ENCODE results near the gene BDH2.

Gene BDH2

DNA sequence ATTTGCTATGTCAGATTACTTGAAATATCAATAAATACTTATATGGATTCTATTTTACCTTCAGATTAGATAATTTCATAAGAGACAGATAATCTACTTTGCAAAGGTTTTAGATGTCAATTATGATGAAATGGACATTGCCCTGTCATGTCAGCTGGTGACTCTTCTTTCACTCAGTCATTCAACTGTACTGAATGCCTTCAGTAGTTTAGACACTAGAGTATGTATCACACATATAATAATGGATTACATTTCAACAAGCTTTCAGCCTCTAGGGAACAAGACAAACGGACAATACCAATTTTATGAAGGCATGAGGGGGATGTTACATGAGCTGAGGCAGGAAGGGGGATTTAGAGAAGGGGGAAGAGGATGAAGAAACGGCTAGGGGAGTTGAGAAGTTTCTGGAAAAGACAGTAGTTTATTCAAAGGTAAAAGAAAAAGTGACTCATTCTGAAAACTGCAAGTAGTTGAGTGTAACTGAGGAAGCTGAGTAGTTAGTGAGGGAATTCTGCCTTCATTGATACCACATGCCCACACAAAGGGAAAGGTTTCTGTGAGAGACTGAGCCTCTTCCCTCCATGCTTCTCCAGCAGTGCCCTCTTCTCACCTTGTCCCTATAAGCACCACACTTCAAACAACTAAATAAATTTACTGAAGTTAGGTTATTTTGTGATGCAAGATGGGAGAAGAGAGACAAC lies 48.7 kb downstream of the BDH2 start:
- H3K36me3 ChIP-seq (ENCODE audit: insufficient read depth, low read length), result peaks cover 17% of the 10 kb centered on the region
- no peak overlapping the region for H3K4me3 ChIP-seq (ENCODE audit: low read length)
- H3K4me2 ChIP-seq (ENCODE audit: low read length), result no peak overlapping the region
- H3K27me3 ChIP-seq (ENCODE audit: control insufficient read depth, insufficient read depth, low read length), result no peaks in the 10 kb centered on the region
- H3K9me3 ChIP-seq (replicated peaks; ENCODE audit: low read length), result no peaks in the 10 kb centered on the region
- no peak overlapping the region for H3K9ac ChIP-seq (ENCODE audit: low read depth, low read length)
- H3K4me1 ChIP-seq (ENCODE audit: control insufficient read depth, insufficient read depth, low read length), result peaks cover 7% of the 10 kb centered on the region

- peaks cover 33% of the 10 kb centered on the region for H3K36me3 ChIP-seq (ENCODE audit: insufficient read depth, low read length)
- no peak overlapping the region for H3K4me3 ChIP-seq (ENCODE audit: low read length)
- peaks cover 7% of the 10 kb centered on the region for H3K4me1 ChIP-seq (ENCODE audit: control insufficient read depth, insufficient read depth, low read length)
- H3K27me3 ChIP-seq (ENCODE audit: control insufficient read depth, insufficient read depth, low read length), result no peaks in the 10 kb centered on the region
- no peak overlapping the region for H3K9ac ChIP-seq (ENCODE audit: low read depth, low read length)
- H3K9me3 ChIP-seq (replicated peaks; ENCODE audit: low read length), result no peaks in the 10 kb centered on the region
- no peak overlapping the region for H3K4me2 ChIP-seq (ENCODE audit: low read length)
Measured at GRCh38 chr4:103046416-103047290, 53.0 kb downstream of the BDH2 start.

GRCh38 chr4:103044183-103044582 lies 55.5 kb downstream of the BDH2 start:
- Histone ChIP-seq H3K27me3 (ENCODE audit: control insufficient read depth, insufficient read depth, low read length) (no peaks in the 10 kb centered on the region), H3K9ac (ENCODE audit: low read depth, low read length) (no peak overlapping the region), H3K4me2 (ENCODE audit: low read length) (no peak overlapping the region), H3K4me3 (ENCODE audit: low read length) (no peak overlapping the region), H3K4me1 (ENCODE audit: control insufficient read depth, insufficient read depth, low read length) (no peaks in the 10 kb centered on the region), H3K9me3 (replicated peaks; ENCODE audit: low read length) (no peaks in the 10 kb centered on the region), H3K36me3 (ENCODE audit: insufficient read depth, low read length) (peaks cover 30% of the 10 kb centered on the region)

DNA sequence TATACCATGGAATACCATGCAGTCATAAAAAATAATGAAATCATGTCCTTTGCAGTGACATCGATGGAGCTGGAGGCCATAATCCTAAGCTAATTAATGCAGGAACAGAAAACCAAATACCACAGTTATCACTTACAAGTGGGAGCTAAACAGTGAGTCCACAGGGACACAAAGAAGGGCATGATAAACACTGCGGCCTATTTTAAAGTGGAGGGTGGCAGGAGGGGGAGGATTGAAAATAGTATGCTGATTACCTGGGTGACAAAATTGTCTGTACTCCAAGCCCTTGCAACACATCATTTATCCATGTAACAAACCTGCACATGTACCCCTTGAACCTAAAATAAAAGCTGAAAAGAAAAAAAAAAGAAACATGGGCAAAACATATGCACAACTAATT lies 63.5 kb downstream of the BDH2 start:
- Histone ChIP-seq H3K27me3 (ENCODE audit: control insufficient read depth, insufficient read depth, low read length) (no peaks in the 10 kb centered on the region), H3K4me1 (ENCODE audit: control insufficient read depth, insufficient read depth, low read length) (no peaks in the 10 kb centered on the region), H3K36me3 (ENCODE audit: insufficient read depth, low read length) (no peaks in the 10 kb centered on the region), H3K9ac (ENCODE audit: low read depth, low read length) (no peak overlapping the region), H3K9me3 (replicated peaks; ENCODE audit: low read length) (no peaks in the 10 kb centered on the region), H3K4me2 (ENCODE audit: low read length) (no peak overlapping the region), H3K4me3 (ENCODE audit: low read length) (no peak overlapping the region)

DNA sequence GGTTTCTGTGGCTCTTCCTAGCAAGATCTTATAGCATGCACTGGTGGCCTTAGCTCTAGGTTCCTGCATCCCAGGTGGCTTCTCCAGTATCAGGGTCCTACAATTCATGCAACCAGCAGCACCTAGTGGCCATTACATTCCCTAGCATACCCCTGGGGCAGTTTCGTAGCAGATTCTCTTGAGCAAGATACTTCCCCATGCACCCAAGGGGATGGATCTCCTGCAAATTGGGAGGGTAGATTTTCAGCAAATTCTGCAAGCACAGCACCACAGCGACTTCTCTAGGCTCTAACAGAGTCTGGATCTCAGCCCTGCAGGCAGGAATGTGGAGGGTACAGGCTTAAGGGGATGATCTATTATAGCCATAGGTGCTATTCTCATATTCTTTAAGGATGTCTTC lies 67.1 kb downstream of the BDH2 start:
- no peak overlapping the region for H3K9ac ChIP-seq (ENCODE audit: low read depth, low read length)
- no peaks in the 10 kb centered on the region for H3K36me3 ChIP-seq (ENCODE audit: insufficient read depth, low read length)
- H3K4me2 ChIP-seq (ENCODE audit: low read length), result no peak overlapping the region
- H3K4me3 ChIP-seq (ENCODE audit: low read length), result no peak overlapping the region
- no peaks in the 10 kb centered on the region for H3K27me3 ChIP-seq (ENCODE audit: control insufficient read depth, insufficient read depth, low read length)
- no peaks in the 10 kb centered on the region for H3K9me3 ChIP-seq (replicated peaks; ENCODE audit: low read length)
- no peaks in the 10 kb centered on the region for H3K4me1 ChIP-seq (ENCODE audit: control insufficient read depth, insufficient read depth, low read length)

- Histone ChIP-seq H3K36me3 (ENCODE audit: insufficient read depth, low read length) (peaks cover 6% of the 10 kb centered on the region), H3K4me2 (ENCODE audit: low read length) (no peak overlapping the region), H3K27me3 (ENCODE audit: control insufficient read depth, insufficient read depth, low read length) (no peaks in the 10 kb centered on the region), H3K9ac (ENCODE audit: low read depth, low read length) (no peak overlapping the region), H3K4me3 (ENCODE audit: low read length) (no peak overlapping the region), H3K4me1 (ENCODE audit: control insufficient read depth, insufficient read depth, low read length) (no peaks in the 10 kb centered on the region), H3K9me3 (replicated peaks; ENCODE audit: low read length) (no peaks in the 10 kb centered on the region)
Measured at GRCh38 chr4:103030791-103031190, 68.8 kb downstream of the BDH2 start.

DNA sequence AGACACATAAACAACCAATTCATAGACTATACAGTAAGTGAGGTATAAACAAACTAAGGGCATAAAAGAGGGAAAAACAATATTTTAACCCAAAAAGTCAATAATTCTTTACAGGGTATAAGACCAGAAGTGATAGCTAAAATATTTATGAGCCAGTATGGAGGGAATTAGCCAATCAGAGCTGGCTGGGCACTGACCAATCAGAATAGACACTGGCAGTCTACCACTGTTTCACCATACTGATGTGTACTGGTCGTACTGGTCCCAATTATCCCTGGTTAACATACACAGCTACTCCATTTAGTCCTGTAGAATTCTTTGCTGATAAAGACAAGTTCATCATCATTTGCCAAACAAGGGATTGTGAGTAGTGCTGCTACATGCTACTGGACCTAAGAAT lies 70.3 kb downstream of the BDH2 start:
- no peaks in the 10 kb centered on the region for H3K9me3 ChIP-seq (replicated peaks; ENCODE audit: low read length)
- H3K4me3 ChIP-seq (ENCODE audit: low read length), result no peak overlapping the region
- H3K4me1 ChIP-seq (ENCODE audit: control insufficient read depth, insufficient read depth, low read length), result no peaks in the 10 kb centered on the region
- no peak overlapping the region for H3K4me2 ChIP-seq (ENCODE audit: low read length)
- no peak overlapping the region for H3K9ac ChIP-seq (ENCODE audit: low read depth, low read length)
- H3K27me3 ChIP-seq (ENCODE audit: control insufficient read depth, insufficient read depth, low read length), result no peaks in the 10 kb centered on the region
- H3K36me3 ChIP-seq (ENCODE audit: insufficient read depth, low read length), result peaks cover 10% of the 10 kb centered on the region

Measured in skeletal muscle satellite cell (primary cell).